CD4-positive, alpha-beta T cell treated with Interleukin-10 for 1 hour (primary cell): Measurements from ENCODE around the gene RAB43.
A peak's percentile ranks its signal among the peaks of the same experiment; 100 is the strongest.
"Not testable (repeated sequence)": the region's sequence is repeated elsewhere in the genome, so short reads cannot be mapped to it uniquely, and the experiment has no call there.

Experiments
- DNase-seq: peaks from one replicate; pipeline ENCODE4 v3.0.0-alpha.2; 2020

The RAB43 gene

DNA sequence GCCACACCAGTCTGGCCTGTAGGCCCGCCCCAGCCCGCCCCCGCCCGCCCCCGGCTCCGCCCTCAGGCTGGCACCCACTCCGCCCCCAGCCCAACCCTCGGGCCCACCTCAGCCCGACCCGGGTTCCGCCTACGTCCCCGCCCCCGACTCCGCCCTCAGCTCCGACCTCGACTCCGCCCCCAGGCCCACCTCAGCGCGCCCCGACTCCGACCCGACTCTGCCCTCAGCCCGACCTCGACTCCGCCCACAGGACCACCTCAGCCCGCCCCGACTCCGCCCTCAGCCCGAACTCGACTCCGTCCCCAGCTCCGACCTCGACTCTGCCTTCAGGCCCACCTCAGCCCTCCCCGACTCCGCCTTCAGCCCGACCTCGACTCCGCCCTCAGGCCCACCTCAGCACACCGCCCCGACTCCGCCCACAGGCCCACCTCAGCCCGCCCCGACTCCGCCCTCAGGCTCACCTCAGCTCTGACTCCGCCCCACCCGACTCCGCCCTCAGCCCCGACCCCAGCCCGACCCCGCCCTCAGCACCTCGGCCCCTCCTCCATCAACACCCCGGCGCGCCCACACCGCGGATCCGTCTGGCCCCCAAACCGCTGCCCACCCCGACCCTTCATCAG, at the start of gene RAB43:
TSS of gene RAB43 (minus strand) at position 13 of the 620 bp plus-strand sequence. CDS start 315 bp downstream, outside the sequence.
- peak; percentile 92 for DNase-seq

DNA sequence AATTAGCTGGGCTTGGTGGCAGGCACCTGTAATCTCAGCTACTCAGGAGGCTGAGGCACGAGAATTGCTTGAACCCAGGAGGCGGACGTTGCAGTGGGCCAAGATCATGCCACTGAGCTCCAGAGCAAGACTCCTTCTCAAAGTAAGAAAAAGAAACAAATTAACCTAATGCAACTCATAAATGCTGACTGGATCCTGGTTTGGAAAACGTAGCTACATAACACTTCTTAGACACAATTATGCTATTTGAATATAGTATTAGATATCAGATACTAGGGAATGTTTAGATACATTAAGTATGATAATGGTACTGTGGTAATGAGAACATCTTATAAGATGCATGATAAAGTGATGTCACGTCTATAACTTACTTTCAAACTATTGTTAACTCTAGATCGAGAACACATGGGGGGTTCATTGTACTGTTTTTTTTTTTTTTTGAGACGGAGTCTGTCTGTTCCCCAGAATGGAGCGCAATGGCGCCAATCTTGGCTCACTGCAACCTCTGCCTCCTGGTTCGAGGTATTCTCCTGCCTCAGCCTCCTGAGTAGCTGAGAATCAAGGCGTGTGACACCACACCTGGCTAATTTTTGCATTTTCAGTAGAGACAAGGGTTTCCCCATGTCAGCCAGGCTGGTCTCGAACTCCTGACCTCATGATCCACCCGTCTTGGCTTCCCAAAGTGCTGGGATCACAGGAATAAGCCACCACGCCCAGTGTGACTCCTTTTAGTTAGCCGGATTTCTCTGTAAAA, 45.2 kb upstream of the RAB43 start:
- no peak for DNase-seq

DNA sequence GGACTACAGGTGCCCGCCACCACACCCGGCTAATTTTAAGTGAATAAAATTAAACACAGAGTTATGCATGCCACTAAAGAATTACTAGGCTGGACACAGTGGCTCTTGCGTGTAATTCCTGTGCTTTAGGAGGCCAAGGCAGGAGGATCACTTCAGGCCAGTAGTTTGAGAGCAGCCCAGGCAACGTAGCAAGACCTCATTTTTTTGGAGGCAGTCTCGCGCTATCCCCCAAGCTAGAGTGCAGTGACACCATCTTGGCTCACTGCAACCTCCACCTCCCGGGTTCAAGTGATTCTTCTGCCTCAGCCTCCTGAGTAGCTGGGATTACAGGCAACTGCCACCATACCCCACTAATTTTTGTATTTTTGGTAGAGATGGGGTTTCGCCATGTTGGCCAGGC, 44.0 kb upstream of the RAB43 start:
- DNase-seq = not testable (repeated sequence)

DNA sequence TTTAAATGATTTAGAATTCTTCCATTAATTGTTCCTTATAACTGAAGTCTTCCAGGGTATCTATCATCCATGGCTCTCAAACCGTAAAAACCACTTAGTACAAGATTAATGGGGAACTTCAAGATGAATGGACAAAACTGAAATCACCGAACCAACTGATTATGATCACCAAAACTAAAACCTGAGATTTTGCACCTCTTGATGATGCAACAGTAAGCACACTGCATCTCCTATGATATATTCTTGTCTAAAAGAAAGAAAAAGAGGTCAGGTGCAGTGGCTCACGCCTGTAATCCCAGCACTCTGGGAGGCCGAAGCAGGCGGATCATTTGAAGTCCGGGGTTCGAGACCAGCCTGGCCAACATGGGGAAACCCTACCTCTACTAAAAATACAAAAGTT, 42.9 kb upstream of the RAB43 start:
- DNase-seq = no peak

DNA sequence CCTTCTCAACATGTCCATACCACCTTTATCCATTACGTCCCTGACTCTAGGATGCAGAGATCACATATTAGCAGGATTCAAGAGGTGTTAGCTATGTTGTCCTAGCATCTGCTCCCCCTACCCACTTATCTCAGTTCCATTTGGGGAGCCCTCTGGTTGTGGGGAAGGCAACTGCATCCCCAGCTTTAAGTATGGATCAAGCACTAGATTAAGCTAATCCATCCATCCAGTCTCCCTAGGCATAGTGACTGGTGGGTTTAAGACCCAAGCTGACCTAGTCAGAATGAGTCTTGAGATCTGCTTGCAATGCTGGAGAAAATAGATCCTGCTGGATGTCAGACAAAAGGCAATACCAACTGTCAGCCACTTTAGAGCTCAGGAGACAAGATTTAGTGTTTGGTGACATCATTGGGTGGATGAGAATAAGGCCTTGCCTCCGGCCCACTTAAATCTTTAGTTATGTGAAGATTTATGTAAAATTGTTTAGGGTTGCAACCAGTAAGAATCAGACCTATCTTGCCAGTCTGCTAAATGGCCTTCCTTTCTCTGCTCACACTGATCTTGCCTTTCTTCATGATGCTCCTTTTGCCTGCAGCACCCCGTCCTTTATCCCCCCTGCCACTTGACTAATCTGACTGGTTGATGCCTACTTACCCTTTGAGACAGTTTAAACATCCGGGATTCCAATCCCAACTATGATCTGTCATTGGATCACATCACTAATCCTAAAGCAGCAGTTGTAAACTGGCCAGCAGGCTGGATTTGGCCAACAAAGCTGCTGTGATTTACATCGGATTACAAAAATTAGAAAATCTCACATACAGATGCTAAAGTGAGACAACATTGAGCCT, 41.4 kb upstream of the RAB43 start:
- DNase-seq = no peak

DNA sequence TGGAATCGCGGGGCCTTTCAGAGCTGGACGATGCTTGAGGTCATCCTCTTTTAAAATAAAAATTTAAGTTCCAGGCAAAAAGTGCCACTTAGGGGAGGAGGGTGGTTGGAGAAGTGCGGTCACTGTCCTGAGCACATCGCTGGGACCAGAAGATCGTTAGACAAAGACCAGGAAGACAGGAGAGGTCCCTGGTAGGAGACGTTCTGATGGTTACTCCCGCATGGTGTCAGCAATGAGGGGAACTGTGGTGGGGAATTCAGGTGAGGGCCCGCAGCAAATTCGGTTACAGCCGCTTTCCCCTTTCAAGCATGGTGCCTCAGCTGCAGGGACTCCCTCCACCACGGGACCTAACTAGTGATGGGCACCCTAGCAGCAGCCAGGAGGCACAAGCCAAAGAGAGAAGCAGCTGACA, 40.3 kb upstream of the RAB43 start:
- DNase-seq = peak; percentile 38

DNA sequence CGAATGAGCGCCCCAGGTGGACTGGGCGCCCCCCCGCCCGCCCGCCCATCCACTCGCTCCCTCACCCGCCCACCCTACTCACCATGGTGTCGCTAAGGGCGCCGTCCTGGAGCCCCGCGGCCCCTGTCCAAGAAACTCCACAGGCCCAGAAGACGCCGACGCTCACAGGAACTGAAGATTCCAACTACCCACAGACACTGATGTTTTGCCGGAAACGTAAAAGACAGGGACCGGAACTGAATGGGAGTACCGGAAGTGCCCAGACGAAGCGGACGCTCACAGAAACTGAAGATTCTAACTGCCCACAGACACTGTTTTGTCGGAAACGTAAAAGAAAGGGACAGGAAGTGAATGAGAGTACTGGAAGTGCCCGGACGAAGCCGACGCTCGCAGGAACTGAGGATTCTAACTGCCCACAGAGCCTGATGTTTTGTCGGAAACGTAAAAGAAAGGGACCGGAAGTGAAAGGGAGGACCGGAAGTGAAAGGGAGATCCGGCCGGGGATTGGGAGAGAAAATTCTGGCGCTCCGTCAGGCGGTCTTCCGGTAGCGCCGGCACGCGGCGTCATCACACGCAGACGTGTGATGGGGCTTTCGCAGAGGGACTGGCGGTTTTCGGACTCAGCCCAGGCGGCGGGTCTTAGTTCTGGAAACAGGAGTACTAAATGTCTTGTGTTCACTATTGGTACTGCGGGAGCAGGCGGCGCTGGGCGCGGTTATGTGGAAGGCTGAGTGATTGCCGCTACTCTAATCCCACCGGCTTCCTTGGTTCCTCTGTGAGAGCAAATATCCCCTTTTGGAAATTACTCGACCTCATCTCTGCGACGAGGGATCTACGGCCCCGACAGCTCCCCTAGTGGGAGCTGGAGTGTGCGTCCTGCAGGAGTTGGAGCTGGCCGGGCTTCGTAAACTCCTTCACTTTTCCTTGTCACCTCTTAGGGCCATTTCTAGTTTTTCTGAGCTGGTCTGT, 39.6 kb upstream of the RAB43 start, which contains the start of gene ISY1:
TSS of gene ISY1 (minus strand) at position 173 of the 969 bp plus-strand sequence. CDS start at position 85, 88 bp downstream.
- DNase-seq = peak; percentile 93

DNA sequence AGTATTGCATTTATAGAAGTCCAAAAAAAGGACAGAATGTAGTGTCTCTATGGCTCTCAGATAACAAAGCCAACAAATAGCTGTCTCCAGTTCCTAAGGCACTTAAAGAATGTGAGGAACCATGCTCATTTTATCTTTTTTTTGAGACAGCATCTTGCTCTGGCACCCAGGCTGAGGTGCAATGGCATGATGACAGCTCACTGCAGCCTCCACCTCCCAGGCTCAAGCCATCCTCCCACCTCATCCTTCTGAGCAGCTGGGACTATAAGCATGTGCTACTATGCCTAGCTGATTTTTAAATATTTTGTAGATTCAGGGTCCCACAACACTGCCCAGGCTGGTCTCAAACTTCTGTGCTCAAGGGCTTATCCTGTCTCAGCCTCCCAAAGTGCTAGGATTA, 23.2 kb upstream of the RAB43 start:
- DNase-seq = no peak

DNA sequence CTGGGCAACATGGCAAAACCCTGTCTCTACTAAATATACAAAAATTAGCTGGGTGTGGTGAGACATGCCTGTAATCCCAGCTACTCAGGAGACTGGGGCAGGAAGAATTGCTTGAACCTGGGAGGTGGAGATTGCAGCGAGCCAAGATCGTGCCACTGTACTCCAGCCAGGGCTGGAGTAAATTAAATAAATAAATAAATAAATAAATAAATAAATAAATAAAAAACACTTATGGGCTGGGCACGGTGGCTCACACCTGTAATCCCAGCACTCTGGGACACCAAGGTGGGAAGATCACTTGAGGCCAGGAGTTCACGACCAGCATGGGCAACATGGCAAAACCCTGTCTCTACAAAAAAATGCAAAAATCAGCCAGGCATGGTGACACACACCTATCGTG, 19.4 kb upstream of the RAB43 start:
- DNase-seq = not testable (repeated sequence)

DNA sequence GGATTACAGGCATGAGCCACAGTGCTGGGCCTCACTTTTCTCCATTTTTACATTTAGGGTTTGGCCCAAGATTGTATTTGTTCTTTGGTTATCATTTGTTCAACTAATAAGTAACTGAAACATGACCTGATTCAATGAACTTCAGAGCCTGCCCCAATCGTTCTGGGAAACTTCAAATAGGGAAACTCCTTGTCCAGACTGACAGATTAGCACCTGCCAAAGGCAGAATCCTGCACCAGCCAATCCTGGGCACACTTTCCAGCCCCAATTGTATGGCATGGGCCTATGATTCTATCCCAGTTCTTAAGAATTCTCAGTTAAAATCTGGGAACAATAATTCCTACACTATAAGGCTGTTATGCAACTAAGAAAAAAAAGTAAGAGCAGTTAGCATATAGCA, 18.3 kb upstream of the RAB43 start:
- DNase-seq = no peak

DNA sequence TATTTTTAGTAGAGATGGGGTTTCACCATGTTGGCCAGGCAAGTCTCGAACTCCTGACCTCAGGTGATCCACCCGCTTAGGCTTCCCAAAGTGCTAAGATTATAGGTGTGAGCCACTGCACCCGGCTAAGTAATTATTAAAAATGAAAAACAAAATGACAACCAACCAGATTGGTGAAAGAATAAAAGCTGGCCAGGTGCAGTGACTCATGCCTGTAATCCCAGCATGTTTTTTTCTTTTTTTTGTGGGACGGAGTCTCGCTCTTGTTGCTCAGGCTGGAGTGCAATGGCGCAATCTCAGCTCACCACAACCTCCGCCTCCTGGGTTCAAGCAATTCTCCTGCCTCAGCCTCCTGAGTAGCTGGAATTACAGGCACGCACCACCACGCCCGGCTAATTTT, 14.7 kb upstream of the RAB43 start:
- not testable (repeated sequence) for DNase-seq

DNA sequence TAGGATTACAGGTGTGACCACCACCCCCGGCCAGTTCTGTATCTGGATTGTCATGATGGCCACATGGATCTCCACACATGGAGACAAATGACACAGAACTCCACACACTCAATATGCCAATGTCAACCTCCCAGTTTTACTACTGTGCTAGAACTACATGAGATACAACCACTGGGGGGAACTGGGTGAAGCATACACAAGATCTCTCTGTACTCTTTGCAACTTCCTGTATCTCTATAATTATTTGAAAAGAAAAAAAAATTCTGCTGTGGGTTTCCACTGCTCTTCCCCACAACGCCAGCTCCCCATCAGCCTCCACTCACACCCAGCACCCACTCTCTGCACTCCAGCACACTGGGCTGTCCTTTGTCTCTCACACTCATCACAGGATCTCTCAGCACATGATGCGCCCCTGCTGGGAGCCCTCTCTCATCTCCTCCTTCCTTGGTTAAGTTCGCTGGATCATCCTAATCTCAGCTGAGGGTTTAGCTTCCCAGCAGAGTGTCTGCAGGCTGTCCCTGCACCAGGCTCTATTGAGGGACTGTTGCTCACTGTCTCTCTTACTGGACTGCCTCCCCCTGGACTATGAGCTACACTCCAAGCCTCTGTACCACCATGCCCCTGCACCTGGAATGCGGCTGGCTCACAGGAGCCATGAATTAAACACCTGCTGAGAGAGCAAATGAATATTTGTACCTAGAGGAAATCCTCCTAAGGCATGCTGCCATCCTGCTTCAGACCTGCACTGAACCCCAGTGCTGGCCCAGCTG, 10.7 kb upstream of the RAB43 start:
- DNase-seq = no peak

DNA sequence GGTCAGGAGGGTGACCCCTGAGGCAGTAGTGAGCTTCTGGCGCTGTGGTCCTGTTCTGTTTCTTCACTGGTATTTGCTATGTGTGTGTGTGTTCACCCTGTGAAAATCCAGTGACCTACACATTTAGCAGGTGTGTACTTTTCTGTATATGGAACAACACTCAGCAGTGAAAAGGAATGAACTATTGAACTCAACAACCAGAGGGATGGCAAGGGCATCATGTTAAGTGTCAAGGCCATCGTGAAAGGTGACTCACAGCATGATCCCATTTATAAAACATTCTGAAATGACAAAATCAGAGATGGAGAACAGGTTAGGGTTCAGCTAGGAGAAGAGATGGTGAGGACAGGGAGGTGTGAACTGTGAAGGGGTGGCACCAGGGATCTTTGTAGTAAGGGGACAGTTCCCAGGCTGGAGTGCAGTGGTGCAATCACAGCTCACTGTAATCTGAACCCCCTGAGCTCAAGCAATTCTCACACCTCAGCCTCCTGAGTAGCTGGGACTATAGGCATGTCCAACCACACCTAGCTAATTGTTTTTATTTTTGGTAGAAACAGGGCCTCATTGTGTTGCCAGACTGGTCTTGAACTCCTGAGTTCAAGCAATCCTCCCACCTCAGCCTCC, 10.0 kb upstream of the RAB43 start:
- DNase-seq = no peak

DNA sequence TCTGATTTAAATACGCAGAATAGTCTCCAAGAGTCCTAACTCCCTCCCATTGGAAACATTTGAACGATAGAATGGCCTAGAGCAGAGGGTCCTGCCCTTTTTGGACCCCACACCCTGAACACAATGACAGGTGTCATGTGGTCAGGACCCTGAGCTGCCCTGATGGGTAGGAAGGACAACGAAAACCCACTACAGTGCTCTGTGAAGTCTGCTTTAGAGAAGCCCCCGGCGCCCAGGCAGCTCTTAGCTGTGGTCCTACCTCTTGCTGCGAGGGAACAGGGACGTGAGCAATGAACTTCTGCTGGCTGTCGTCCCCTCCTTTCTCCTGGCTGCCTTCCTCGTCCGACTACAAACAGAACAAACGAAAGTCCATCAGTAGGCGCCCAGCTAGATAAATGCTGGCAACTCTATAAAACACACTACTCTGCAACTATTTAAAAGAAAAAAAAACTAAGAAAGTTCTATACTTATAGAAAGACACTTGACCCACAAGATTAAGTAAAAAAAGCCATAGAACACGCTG, 8.7 kb upstream of the RAB43 start:
- no peak for DNase-seq

DNA sequence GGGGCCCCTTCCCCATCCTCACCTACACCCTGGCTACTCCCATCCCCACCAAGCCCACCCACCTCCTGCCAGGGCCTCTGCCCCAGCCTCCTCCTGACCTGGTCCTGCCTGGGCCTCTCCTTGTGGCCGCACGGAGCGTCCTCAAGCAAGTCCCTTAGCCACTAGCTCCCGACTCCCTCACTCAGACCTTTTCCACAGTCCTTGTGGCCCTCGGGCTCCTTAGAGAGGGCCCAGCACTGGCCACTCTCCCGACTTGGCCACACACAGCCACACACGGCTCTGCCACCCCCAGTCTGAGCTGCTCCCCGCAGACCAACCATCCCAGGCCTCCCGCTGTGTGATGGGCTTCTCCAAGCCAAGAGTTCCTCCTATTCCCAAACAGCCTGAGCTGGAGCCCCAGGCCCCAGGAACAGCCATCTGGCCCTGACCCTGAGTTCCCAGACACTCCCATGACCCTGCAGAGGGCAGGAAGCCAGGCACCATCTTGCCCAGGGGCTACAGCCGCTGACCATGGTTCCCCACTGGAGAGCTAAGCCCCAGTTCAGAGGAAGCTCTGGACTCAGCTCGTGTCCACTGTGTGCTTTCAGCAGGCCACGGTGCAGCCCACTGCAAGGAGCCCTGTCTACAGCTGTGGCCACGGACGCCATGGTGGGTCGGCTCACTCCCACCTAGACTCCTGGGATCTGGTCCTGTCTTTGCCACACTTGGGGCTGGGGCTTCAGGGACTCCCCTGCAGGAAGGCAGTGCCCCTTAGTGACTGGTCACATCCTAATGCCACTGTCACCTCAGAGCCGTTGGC, 7.0 kb upstream of the RAB43 start:
- no peak for DNase-seq

DNA sequence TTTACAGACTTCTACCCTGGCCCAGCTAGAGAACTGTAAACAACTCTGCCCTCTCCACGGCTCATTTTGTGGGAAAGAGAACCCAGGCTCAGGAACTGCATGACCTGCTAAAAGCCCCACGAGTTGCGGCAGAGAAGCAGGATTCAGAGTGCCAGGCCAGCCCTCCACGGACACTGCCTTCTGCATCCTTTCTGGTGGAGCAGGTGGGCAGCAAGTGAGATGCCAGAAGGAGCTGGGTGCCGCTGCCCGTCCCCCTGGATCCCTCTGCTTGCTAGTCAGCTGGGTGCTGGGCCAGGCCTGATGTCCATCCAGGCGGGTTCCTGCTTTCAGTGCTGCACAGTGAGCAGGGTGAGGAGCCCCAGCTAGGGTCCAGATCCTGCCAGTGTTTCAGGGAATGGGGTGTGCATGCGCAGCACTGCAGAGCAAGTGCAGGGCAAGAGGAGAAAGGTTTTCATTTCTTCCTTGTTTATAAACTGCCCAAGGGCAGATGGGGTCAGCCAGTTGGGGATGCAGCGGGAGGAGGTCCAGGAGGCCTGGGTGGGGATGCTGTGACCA, 5.2 kb upstream of the RAB43 start:
- DNase-seq = no peak

DNA sequence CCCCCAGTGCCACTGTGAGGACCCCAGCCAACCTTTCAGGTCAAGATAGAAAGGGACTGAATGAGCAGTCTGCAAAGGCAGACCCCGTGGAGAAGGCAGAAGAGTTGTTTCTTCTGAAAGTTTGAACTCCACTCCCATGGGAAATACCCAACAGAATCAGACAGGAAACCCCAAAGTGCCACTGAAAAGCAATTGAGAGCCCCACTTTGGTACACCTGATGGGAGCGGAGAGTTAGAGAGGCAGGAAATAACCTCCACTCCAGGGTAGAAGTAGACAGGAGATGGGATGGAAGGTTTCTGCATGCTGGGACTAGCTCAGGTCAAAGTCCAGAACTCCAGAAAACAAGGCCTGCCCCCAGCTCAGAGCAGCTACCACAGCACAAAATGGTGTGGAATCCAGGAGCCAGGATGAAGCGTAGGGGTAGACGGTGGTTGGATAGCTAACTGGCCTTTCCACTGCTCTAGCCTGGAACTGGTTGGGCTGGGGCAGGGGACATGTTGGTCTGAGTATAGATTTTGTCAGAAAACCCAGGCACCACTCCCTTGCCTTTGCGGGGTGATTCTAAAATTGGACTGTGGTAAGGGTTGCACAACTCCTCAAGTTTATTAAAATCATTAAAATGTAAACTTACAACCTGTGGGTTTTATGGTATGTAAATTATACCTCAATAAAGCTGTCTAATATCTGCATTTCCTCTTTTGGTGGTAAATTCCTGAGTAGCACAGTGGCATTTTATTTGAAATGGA, 1.9 kb upstream of the RAB43 start:
- DNase-seq = peak; percentile 46

DNA sequence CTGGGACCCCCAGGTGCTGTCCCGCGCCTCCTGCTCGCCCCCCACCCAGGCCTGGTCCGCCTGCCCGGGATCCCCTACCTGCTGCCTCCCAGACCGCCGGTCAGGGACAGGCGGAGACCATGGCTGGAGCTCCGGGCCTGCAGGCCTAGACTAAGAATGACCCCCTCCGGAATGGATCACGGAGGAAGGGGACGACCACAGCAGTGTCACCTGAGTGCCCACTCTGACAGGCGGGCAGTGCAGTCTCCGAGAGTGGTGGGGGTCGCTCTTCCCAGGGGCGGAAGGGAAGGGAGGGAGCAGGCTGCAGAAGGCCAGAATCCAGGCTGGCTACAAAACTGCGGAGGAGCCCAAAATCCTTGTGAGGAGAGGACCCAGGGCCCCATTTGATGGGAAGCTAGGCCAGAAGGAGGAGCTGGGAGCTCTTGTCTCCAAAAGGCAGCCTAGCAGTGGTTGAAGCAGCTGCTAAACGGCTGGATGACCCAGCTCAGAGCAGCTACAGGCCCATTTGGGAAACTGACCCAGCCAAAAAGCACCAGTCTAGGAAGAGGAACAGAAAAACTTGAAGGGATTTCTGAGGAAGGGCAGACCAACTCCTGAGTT, 908 bp upstream of the RAB43 start:
- peak; percentile 22 for DNase-seq
